Embryonic facial prominence (tissue), 1 donor: ENCODE data around the gene CHL1.

Experiments used
- DNase-seq: peaks from one replicate; pipeline ENCODE4 v3.0.0-alpha.2; 2016; ENCODE audit errors: extremely low spot score

CHL1 gene

GRCh38 chr3:217099-217813 lies 20.7 kb downstream of the CHL1 start:
- no peak for DNase-seq

DNA sequence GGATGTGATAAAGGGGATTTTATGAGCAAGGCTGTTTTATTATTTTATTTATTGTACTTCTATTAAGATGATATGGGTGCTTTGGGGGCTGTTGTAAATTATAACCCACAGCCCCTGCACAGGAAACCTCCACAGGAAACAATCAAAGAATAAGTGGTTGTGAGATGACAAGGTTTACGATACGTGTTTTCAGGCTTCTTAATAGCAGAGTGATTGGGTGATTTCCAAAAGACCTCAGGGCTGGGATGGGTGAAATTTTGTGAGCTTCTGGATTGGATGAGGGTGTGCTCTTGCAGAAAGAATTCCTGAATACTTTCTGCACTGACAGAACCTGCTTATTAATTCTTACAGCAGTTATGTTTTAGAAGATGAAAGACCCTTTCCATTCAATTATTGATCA lies 21.4 kb downstream of the CHL1 start:
- no peak for DNase-seq

GRCh38 chr3:228442-229182 lies 32.0 kb downstream of the CHL1 start:
- DNase-seq: no peak

DNA sequence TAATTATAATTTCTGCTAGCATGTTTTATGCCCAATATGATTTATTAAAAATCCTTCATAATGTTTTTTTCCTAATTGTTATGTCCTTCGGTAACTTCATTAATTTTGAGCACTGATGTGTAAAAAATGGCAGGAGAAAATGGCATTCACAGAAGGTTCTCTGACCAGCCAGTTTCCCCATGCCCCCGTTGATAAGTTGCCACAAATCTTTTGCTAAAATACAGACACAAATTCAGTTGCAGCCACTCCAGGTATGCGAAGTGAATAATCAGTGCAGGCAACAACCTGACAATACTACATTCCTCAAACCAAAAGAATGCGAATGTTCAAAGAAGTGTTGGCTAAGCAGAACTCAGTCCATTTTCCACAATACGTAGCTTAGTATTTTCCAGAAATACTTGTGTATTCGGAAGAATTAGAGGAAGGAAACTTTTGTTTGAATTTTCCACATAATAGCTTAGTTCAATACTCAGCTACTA lies 32.7 kb downstream of the CHL1 start:
- no peak for DNase-seq

GRCh38 chr3:236881-237280 lies 40.3 kb downstream of the CHL1 start:
- no peak for DNase-seq

GRCh38 chr3:242602-243355 lies 46.2 kb downstream of the CHL1 start:
- no peak for DNase-seq

DNA sequence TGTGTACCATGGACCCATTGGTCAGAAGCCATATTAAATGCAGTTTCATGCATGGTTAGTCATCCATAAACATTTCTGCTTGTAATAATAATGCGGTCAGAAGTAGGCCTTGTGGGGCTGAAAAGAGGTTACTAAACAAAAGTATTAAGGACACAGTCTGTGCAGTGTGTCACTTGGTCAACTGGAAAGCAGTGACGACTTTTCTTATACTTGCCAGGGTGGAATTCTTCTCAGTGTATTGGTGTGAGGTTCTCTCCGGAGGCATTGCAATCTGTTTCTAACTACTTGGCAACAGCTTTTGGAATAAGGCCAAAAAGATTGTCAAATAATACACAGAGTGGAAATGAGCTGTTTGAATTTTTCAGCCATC lies 46.8 kb downstream of the CHL1 start:
- no peak for DNase-seq

DNA sequence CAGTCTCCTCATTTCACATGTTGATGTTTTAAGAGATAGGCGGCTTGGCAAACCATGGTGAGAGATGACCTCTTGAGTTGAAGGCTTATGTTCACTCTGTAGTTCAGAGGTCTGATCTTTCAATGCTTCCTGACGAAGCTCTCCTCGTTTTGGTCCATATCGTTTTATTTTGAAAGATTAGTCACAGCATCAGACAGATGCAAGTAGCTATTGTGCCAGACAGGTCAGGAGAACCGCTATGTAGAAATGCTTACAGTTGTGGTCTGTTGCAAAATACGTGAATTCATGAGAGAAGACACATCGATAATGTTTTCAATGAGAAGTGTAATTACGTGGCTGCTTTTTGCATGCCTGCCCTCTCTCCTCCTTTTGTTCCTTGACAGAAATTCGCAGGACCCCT lies 47.5 kb downstream of the CHL1 start:
- DNase-seq: no peak

- no peak for DNase-seq
Measured at GRCh38 chr3:247916-248315, 51.4 kb downstream of the CHL1 start.

DNA sequence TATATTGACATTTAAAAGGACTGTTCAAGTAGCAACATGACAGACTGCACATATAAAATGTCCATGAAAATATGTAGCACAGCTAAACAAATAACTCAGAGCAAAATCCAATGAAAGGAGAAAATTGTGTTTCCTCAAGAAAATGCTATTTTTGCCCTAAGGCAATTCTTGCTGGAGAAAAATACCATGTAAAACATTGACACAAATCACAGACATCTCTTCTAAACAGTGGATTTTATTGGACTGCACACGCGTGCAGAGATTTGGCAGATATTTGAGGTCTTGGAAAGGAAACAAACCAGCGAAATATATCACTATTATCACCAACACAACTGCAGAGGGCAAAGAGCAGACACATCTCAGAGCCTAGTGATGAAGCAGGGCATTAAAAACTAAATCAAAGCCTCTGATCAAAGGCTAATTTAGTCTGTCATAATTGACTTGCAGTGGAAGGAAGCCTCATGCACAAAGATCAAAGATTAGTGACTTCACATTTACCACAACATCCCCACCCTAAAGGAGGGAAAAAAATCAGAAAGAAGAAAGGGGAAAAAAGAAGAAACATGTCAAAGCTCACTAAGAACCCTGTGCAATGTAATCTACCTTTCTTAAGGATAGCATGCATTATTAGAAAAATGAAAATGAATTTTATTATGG lies 52.4 kb downstream of the CHL1 start:
- no peak for DNase-seq

DNA sequence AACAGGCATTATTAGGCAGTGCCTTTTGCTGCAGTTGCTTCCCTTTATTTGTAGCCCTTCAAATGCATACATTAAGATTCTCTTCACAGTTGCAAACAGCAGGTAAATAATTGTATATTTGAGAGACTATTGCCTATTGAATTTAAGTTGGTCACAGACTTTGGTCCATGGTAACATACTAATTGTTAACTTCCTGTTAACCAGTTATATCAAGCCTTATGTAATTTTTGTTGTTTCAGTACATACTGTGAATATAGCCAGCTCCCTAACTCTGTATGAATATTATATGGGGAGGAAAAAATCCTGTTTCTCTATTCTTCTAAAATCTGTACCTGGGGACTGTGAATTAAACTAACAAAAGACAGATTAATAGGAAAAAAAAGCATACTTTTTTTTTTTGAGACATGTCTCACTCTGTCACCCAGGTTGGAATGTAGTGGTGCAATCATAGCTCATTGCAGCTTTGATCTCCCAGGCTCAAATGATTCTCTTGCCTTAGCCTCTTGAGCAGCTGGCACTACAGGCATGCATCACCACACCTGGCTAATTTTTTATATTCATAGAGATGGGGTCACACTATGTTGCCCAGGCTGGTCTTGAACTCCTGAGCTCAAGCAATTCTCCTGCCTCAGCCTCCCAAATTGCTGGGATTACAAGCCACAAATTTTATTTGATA lies 53.2 kb downstream of the CHL1 start:
- no peak for DNase-seq

GRCh38 chr3:256501-256900 lies 59.9 kb downstream of the CHL1 start:
- no peak for DNase-seq

DNA sequence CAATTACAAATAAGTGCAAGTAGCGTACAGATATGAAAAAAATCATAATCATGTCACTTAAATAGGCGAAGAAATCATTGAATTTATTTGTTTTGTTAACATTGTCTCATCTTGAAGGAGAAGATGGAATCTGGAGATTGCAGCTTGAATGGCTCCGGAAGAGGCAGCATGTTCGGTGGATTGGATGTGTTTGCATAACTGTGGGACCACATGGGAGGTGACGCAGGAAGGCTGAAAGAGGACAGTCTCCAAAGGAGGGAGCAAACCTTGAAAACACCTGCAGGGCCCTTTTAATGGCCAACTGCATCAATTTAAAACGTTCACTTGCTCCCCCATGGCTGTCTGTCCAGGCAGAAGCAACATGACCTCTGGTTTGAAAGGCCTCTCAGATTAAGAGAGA lies 61.3 kb downstream of the CHL1 start:
- no peak for DNase-seq

- DNase-seq: no peak
Measured at GRCh38 chr3:260898-261297, 64.3 kb downstream of the CHL1 start.

GRCh38 chr3:263393-263792 lies 66.8 kb downstream of the CHL1 start:
- DNase-seq: no peak

- no peak for DNase-seq
Measured at GRCh38 chr3:264394-265156, 68.0 kb downstream of the CHL1 start.

DNA sequence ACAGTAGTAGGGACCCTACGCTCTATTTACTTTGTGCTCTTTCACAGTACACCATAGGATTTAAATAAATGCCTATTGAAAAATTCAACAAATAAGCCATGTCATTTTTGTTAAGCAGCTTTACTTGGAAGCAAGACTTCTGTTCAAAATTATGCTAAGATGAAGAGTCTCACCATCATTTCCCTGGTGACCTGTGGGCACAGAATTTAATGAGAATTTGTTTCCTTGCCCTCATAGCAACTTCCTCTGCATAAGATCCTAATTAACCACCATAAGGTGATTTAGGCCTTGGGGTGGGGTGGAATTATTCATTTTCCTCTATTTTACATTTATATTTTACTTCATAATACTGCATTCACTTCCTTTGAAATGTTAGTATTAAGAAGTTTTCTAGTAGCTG lies 70.5 kb downstream of the CHL1 start:
- no peak for DNase-seq

- no peak for DNase-seq
Measured at GRCh38 chr3:270688-271087, 74.1 kb downstream of the CHL1 start.

DNA sequence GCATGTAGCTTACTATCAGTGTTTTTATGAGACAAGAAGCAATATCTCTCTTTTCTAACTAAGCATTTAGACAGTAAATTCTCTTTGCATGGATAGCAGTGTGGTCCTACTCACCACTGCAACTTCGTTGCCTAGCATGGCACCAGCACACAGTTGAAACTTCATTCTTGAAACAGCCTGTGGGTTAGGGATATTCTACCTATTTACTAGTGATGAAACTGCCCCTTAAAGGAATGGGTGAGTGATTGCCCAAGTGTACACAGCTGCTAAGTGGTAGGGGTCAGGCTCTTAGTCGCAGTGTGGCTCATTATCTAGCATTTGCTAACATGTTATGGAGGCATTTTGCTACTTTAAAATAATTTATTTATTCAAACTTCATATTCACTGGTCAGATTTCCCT lies 78.4 kb downstream of the CHL1 start:
- no peak for DNase-seq

- DNase-seq: no peak
Measured at GRCh38 chr3:277873-278272, 81.3 kb downstream of the CHL1 start.
